Measurements from ENCODE around the gene PTPRJ.
"Not testable (repeated sequence)": the region's sequence is repeated elsewhere in the genome, so short reads cannot be mapped to it uniquely, and the experiment has no call there.

PTPRJ gene

DNA sequence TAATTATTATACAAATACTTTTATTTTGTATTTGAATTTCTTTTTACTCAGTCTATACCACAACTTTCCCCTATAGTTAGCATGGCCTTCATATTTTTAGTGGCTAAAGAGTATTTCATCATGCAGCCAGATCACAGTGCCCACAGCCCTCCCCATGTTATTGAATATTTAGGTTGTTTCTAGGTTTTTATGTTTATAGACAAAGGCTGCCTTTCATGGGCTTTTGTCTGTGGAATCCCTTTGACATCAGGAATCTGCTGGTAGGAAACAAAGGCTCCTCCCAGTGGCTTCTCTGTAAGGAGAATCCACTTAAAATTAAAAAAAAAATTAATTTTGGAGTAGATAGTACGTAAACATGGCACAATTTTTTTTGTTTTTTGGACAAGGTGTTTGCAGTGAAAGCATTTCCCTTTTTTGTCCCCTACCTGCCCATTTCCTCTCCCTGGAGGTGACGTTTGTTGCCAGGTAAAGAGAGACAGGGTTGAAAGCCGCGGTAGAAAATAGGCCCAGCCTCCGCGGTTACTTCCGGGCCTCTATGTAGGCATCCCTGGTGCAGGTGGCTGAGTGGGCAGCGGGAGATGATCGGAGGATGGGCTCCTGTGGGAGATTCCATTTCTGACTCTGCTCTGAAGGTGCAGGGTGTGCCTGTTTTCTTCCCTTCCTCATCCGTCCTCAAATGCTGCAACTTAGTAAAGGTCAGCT lies 154.0 kb downstream of the PTPRJ start:
- Histone ChIP-seq H3K27me3 (ENCODE audit: control insufficient read depth, insufficient read depth, low read length) (no peaks in the 10 kb centered on the region), H3K27ac (ENCODE audit: low read depth, low read length) (no peak overlapping the region), H3K9ac (ENCODE audit: low read length) (no peak overlapping the region), H3K4me3 (ENCODE audit: low read depth, low read length) (no peak overlapping the region), H3K36me3 (ENCODE audit: control insufficient read depth, insufficient read depth, low read length) (peaks cover 9% of the 10 kb centered on the region; the same call in 1 of the 2 replicates), H3K9me3 (ENCODE audit: control insufficient read depth, insufficient read depth, low read depth, low read length) (no peaks in the 10 kb centered on the region), H3K4me1 (ENCODE audit: control insufficient read depth, insufficient read depth, low read length) (peaks cover 4% of the 10 kb centered on the region; the same call in 1 of the 2 replicates)

DNA sequence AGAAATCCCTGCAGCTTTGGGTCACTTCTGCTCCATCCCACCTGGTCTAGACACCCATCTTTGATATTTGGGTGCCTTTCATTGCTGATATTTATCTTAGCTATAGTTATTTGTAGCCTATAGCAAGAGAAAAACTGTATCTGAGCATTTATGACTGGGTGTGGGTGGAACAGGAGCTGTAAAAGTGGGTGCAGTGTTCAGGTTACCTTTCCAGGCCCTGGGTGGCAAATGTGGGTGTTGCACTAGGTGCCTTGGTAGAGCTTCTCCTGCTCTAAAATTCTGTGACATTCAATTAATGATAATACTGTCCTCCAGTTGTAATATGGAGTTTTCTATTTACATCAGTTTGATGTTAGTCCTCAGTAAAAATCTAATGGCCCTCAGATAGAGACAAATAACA lies 157.9 kb downstream of the PTPRJ start:
- peaks cover 4% of the 10 kb centered on the region; the same call in 1 of the 2 replicates for H3K4me1 ChIP-seq (ENCODE audit: control insufficient read depth, insufficient read depth, low read length)
- H3K27ac ChIP-seq (ENCODE audit: low read depth, low read length): no peak overlapping the region
- peaks cover 20% of the 10 kb centered on the region for H3K36me3 ChIP-seq (ENCODE audit: control insufficient read depth, insufficient read depth, low read length)
- no peak overlapping the region for H3K4me3 ChIP-seq (ENCODE audit: low read depth, low read length)
- H3K9me3 ChIP-seq (ENCODE audit: control insufficient read depth, insufficient read depth, low read depth, low read length): no peaks in the 10 kb centered on the region
- H3K9ac ChIP-seq (ENCODE audit: low read length): no peak overlapping the region
- no peaks in the 10 kb centered on the region for H3K27me3 ChIP-seq (ENCODE audit: control insufficient read depth, insufficient read depth, low read length)

DNA sequence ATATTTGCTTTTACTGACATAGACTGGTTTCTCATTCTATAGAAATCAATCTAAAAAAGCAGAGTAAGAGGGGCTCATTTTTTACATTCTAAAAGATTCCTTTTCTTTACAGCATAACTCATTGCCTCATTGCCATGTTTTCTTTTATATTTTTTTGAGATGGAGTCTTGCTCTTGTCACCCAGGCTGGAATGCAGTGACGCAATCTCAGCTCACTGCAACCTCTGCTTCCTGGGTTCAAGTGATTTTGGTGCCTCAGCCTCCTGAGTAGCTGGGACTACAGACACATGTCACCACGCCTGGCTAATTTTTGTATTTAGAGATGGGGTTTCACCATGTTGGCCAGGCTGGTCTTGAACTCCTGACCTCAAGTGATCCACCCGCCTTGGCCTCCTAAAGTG lies 159.5 kb downstream of the PTPRJ start:
- not testable (repeated sequence) for H3K9me3 ChIP-seq (ENCODE audit: control insufficient read depth, insufficient read depth, low read depth, low read length)
- H3K36me3 ChIP-seq (ENCODE audit: control insufficient read depth, insufficient read depth, low read length): peaks cover 29% of the 10 kb centered on the region

DNA sequence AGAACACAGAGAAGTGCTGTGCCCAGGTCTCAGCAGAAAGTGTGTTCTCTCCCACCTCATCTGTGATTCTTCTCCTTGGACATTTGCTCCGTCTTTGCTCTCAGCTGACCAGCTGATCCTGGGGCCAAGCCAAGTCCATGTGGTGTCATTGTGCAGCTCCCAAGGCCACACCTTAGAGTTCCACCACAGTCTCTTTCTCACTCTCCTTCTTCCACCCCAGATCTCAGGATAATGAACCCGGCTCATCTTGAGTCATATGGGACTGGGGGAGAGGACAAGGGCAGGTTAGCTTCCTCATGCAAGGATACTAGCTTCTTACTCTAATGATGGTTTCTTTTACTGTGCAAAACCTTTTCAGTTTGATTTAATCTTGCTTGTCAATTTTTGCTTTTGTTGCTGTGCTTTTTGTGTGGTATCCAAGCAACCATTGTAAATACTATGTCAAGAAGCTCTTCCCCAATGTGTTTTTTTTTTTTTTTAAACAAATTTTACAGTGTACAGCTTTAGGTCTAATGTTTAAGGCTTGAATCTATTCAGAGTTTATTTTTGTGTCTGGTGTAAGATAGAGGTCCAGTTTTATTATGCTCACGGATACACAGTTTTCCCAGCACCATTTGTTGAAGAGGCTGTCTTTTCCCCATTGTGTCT lies 161.2 kb downstream of the PTPRJ start:
- no peaks in the 10 kb centered on the region for H3K9me3 ChIP-seq (ENCODE audit: control insufficient read depth, insufficient read depth, low read depth, low read length)
- no peak overlapping the region for H3K4me3 ChIP-seq (ENCODE audit: low read depth, low read length)
- H3K36me3 ChIP-seq (ENCODE audit: control insufficient read depth, insufficient read depth, low read length): peaks cover 36% of the 10 kb centered on the region
- H3K9ac ChIP-seq (ENCODE audit: low read length): no peak overlapping the region
- no peaks in the 10 kb centered on the region for H3K4me1 ChIP-seq (ENCODE audit: control insufficient read depth, insufficient read depth, low read length)
- no peaks in the 10 kb centered on the region for H3K27me3 ChIP-seq (ENCODE audit: control insufficient read depth, insufficient read depth, low read length)
- no peak overlapping the region for H3K27ac ChIP-seq (ENCODE audit: low read depth, low read length)

More for the DNA sequence above, 159.5 kb downstream of the PTPRJ start:
- H3K4me1 ChIP-seq (ENCODE audit: control insufficient read depth, insufficient read depth, low read length); H3K9ac ChIP-seq (ENCODE audit: low read length); H3K4me3 ChIP-seq (ENCODE audit: low read depth, low read length); H3K27ac ChIP-seq (ENCODE audit: low read depth, low read length); H3K27me3 ChIP-seq (ENCODE audit: control insufficient read depth, insufficient read depth, low read length): not testable (repeated sequence)

DNA sequence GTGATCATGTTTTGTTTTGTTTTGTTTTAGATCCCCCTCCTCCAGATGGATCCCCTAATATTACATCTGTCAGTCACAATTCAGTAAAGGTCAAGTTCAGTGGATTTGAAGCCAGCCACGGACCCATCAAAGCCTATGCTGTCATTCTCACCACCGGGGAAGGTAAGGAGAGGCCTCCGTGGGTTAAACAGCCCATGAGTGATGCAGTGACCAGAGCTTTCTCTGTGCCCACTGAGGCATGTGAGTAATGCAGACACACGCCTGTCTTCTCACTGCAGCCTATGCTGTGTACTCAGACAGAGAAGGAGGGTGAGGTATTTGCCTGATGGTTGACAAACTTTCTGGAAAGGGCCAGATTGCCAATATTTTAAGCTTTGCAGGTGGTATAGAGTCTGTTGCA lies 162.5 kb downstream of the PTPRJ start:
- H3K4me1 ChIP-seq (ENCODE audit: control insufficient read depth, insufficient read depth, low read length): no peaks in the 10 kb centered on the region
- no peak overlapping the region for H3K4me3 ChIP-seq (ENCODE audit: low read depth, low read length)
- no peaks in the 10 kb centered on the region for H3K9me3 ChIP-seq (ENCODE audit: control insufficient read depth, insufficient read depth, low read depth, low read length)
- H3K36me3 ChIP-seq (ENCODE audit: control insufficient read depth, insufficient read depth, low read length): peaks cover 38% of the 10 kb centered on the region
- no peak overlapping the region for H3K9ac ChIP-seq (ENCODE audit: low read length)
- H3K27me3 ChIP-seq (ENCODE audit: control insufficient read depth, insufficient read depth, low read length): no peaks in the 10 kb centered on the region
- H3K27ac ChIP-seq (ENCODE audit: low read depth, low read length): no peak overlapping the region

DNA sequence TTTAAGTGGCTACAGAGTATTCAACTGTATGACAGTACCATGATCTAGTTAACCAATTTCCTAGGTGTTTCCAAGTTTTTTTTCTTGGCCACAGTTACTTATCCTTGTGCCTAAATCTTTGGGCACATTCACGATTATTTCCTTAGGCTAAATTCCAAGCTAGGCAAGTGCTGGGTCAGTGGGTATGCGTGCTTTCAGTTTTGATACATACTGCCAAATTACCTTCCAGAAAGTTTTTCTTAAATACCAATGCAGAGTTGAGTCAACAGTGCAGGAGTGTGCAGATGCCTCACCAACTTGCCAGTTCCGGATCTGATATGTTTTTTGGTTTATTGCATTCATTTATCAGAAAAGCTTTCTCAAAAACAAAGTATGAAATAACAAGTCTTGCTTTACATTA lies 168.4 kb downstream of the PTPRJ start:
- no peak overlapping the region for H3K9ac ChIP-seq (ENCODE audit: low read length)
- H3K9me3 ChIP-seq (ENCODE audit: control insufficient read depth, insufficient read depth, low read depth, low read length): peaks cover 8% of the 10 kb centered on the region; the same call in 1 of the 2 replicates
- H3K27ac ChIP-seq (ENCODE audit: low read depth, low read length): no peak overlapping the region
- H3K4me3 ChIP-seq (ENCODE audit: low read depth, low read length): no peak overlapping the region
- peaks cover 33% of the 10 kb centered on the region for H3K36me3 ChIP-seq (ENCODE audit: control insufficient read depth, insufficient read depth, low read length)
- no peaks in the 10 kb centered on the region for H3K27me3 ChIP-seq (ENCODE audit: control insufficient read depth, insufficient read depth, low read length)
- no peaks in the 10 kb centered on the region for H3K4me1 ChIP-seq (ENCODE audit: control insufficient read depth, insufficient read depth, low read length)

DNA sequence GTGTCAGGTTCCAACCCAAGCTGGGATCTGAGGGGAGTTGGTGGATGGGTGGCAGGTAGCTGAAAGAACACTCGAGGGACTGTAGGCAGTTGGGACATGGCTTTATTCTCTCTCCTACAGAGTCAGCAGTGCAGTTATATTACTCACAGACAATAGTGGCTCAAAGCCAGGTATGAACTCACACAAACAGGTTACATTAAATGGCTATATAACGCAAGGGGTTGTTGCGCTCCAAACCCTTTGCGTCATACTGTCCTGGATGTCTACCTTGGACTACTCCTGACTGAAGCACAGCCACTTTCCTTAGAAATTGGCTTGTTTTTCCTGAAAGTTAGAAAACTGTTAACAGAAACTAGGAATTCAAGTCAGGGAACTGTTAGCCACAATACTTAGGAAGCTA lies 169.9 kb downstream of the PTPRJ start:
- no peak overlapping the region for H3K4me3 ChIP-seq (ENCODE audit: low read depth, low read length)
- peaks cover 12% of the 10 kb centered on the region; the same call in 1 of the 2 replicates for H3K9me3 ChIP-seq (ENCODE audit: control insufficient read depth, insufficient read depth, low read depth, low read length)
- H3K27me3 ChIP-seq (ENCODE audit: control insufficient read depth, insufficient read depth, low read length): no peaks in the 10 kb centered on the region
- no peak overlapping the region for H3K9ac ChIP-seq (ENCODE audit: low read length)
- H3K27ac ChIP-seq (ENCODE audit: low read depth, low read length): no peak overlapping the region
- H3K4me1 ChIP-seq (ENCODE audit: control insufficient read depth, insufficient read depth, low read length): no peaks in the 10 kb centered on the region
- H3K36me3 ChIP-seq (ENCODE audit: control insufficient read depth, insufficient read depth, low read length): peaks cover 35% of the 10 kb centered on the region

DNA sequence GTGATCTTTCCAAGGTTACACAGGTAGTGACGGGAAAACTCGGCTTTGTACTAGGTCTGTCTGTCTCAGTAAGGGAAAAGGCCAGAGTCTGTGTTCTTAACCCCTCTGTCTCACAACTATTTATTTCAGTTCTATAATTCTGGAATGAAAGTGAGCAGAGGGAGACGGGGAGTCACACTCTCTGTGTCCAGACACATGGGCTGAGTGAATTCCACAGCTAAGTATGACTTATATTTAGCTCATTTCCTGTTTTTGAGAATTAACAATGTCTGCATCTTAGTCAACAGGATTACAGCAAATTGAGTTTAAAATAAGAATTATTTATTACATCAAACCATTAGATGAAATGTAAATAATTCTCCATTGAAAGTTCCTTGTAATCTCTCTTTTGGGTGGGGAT lies 173.8 kb downstream of the PTPRJ start:
- H3K36me3 ChIP-seq (ENCODE audit: control insufficient read depth, insufficient read depth, low read length): peaks cover 39% of the 10 kb centered on the region
- H3K27ac ChIP-seq (ENCODE audit: low read depth, low read length): no peak overlapping the region

DNA sequence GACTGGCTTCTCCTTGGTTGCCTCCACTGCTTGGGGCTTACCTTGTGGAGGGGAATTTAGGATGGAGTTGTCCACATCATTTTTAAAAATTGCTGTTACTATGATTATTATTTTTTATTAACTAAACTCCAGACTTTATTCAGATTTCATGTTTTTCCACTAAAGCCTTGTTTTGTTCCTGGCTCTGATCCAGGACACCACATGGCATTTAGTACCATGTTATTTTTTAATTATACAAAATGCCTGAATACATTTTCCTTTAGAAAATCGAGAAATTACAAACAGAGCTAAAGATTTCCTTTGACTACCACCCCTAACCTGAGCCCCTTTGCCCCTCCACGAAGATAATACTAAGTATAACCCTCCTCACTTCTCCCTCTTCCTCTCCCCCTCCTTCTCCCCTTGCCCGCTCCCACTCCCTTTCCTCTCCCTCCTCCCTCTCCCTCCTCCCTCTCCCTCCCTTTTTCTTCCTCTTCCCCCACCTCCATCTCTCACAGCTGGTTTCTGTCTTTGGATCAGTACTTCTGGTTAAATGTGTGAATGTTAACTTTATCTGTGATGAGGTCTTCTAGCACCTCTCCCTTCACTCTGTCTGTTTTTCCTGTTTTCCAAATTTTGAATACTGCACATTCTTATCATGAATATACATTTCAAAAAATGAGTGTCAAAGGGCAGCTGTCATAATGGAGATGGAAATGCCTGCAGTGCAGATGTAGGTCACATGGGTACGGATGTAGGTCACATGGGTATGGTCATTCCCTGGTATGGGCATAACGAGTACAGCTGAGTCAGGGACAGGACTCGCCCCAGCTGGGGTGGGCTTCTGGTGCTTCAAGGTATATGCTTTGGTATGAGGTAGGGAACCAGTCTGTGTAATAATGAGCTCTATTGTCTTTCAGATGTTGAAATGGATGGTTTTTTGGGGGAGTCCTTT lies 181.9 kb downstream of the PTPRJ start:
- Histone ChIP-seq H3K4me3 (ENCODE audit: low read depth, low read length) (no peak overlapping the region), H3K36me3 (ENCODE audit: control insufficient read depth, insufficient read depth, low read length) (peaks cover 20% of the 10 kb centered on the region)

More for the DNA sequence above, 173.8 kb downstream of the PTPRJ start:
- Histone ChIP-seq H3K4me1 (ENCODE audit: control insufficient read depth, insufficient read depth, low read length) (no peaks in the 10 kb centered on the region), H3K9me3 (ENCODE audit: control insufficient read depth, insufficient read depth, low read depth, low read length) (peaks cover 12% of the 10 kb centered on the region; the same call in 1 of the 2 replicates), H3K9ac (ENCODE audit: low read length) (no peak overlapping the region), H3K4me3 (ENCODE audit: low read depth, low read length) (no peak overlapping the region), H3K27me3 (ENCODE audit: control insufficient read depth, insufficient read depth, low read length) (no peaks in the 10 kb centered on the region)

DNA sequence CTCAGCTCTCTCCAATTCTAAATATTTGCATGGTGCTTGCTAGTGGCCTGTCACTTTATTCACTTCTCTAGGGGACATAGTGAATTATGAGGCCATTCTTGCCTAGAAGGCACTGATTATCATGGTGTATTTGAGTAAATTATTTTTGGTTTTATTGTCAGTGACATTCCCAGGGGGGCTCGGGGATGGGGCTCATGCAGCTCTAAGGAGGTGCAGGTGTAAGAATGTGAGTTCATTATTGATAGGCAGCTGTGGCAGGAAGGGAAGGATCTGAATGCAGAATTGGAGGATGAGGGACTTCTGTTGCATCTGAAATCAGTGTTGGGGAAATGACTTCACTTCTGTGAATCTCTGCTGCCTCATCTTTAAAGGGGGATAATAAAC lies 182.5 kb downstream of the PTPRJ start:
- H3K9ac ChIP-seq (ENCODE audit: low read length): no peak overlapping the region
- H3K36me3 ChIP-seq (ENCODE audit: control insufficient read depth, insufficient read depth, low read length): peaks cover 21% of the 10 kb centered on the region
- no peak overlapping the region for H3K4me3 ChIP-seq (ENCODE audit: low read depth, low read length)
- no peak overlapping the region for H3K27ac ChIP-seq (ENCODE audit: low read depth, low read length)
- no peaks in the 10 kb centered on the region for H3K27me3 ChIP-seq (ENCODE audit: control insufficient read depth, insufficient read depth, low read length)
- H3K9me3 ChIP-seq (ENCODE audit: control insufficient read depth, insufficient read depth, low read depth, low read length): no peaks in the 10 kb centered on the region
- H3K4me1 ChIP-seq (ENCODE audit: control insufficient read depth, insufficient read depth, low read length): no peaks in the 10 kb centered on the region

More for the DNA sequence above, 181.9 kb downstream of the PTPRJ start:
- Histone ChIP-seq H3K27me3 (ENCODE audit: control insufficient read depth, insufficient read depth, low read length) (no peaks in the 10 kb centered on the region), H3K27ac (ENCODE audit: low read depth, low read length) (no peak overlapping the region), H3K9me3 (ENCODE audit: control insufficient read depth, insufficient read depth, low read depth, low read length) (no peaks in the 10 kb centered on the region), H3K9ac (ENCODE audit: low read length) (no peak overlapping the region), H3K4me1 (ENCODE audit: control insufficient read depth, insufficient read depth, low read length) (no peaks in the 10 kb centered on the region)

Data from HUES6 (cell line).